Muscle layer of duodenum (tissue), 2 donors: ENCODE measurements around the gene SND1.

ENCODE experiments used
- H3K27ac ChIP-seq: one replicate; pipeline ENCODE4 v1.7.0; 2013; ENCODE audit warnings: mild to moderate bottlenecking, low read length
- H3K27me3 ChIP-seq: one replicate; pipeline ENCODE4 v1.7.0; 2013; ENCODE audit warnings: low read depth, mild to moderate bottlenecking, control low read depth, low read length
- H3K36me3 ChIP-seq, 2 donors: one replicate each; pipeline ENCODE4 v1.7.0; 2013; ENCODE audit warnings: low read length in 2 of 2, control low read depth in 1 of 2, mild to moderate bottlenecking in 1 of 2; ENCODE audit not compliant: insufficient read depth in 2 of 2, control insufficient read depth in 1 of 2
- H3K4me1 ChIP-seq, 2 donors: one replicate each; pipeline ENCODE4 v1.7.0; 2013; ENCODE audit warnings: low read length in 2 of 2, mild to moderate bottlenecking in 2 of 2, control low read depth in 1 of 2, moderate library complexity in 1 of 2; ENCODE audit not compliant: insufficient read depth in 2 of 2, control insufficient read depth in 1 of 2
- H3K4me3 ChIP-seq, 2 donors: one replicate each; pipeline ENCODE4 v1.7.0; 2013; ENCODE audit warnings: low read length in 2 of 2, low read depth in 1 of 2, mild to moderate bottlenecking in 1 of 2
- H3K9me3 ChIP-seq, 2 donors: one replicate each; pipeline ENCODE4 v1.7.0; 2013; ENCODE audit warnings: low read length in 2 of 2, control low read depth in 1 of 2, mild to moderate bottlenecking in 1 of 2; ENCODE audit not compliant: control insufficient read depth in 1 of 2
- donor health status: healthy.

The SND1 gene

DNA sequence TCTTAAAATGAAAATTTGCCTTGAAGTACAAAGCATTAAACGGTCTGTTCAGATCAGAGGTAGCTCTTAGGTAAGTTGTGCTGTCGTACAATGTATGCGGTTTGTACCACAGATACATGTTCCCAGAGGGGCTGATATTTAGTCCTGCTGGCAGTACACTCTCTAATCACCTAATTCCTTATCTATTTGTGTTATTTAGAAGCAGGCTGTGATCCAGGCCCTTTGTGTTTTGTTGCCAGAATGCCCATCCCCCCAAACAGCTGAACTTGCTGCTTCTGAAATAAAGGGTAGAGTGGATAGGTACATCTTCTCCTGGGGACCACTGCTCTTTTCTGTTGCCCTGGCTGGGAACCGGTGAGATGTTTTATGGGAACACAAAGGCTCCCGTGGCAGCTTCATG lies 84.5 kb downstream of the SND1 start:
- Histone ChIP-seq H3K27ac (no peak overlapping the region), H3K4me3 (no peak overlapping the region), H3K27me3 (no peaks in the 10 kb centered on the region), H3K9me3 (no peaks in the 10 kb centered on the region), H3K36me3 (peaks cover 8 to 13% of the 10 kb centered on the region in 2 donors), H3K4me1 (no peaks in the 10 kb centered on the region)

DNA sequence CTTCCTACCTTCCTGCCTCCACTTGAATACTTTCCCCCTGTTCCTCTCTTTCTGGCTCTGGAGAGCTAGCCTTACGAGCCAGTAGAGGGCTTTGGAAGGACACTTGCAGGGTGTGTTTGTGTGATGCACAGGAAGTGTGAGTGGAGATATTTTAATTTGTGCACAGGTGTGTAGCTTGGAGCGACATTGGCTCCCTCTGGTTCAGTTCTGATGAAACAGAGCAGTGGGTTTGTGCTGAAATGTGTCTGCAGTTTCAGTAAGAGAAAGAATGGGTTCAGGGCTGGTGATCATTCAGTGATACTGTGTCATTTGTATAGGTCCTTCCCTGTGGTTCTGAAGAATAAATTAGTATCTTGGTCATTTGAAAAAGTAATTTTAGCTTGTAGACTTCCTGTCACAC lies 86.9 kb downstream of the SND1 start:
- peaks cover 6 to 11% of the 10 kb centered on the region in 2 donors for H3K36me3 ChIP-seq
- H3K9me3 ChIP-seq, result no peaks in the 10 kb centered on the region
- H3K27ac ChIP-seq, result no peak overlapping the region
- H3K27me3 ChIP-seq, result no peaks in the 10 kb centered on the region
- no peaks in the 10 kb centered on the region for H3K4me1 ChIP-seq
- H3K4me3 ChIP-seq, result no peak overlapping the region

DNA sequence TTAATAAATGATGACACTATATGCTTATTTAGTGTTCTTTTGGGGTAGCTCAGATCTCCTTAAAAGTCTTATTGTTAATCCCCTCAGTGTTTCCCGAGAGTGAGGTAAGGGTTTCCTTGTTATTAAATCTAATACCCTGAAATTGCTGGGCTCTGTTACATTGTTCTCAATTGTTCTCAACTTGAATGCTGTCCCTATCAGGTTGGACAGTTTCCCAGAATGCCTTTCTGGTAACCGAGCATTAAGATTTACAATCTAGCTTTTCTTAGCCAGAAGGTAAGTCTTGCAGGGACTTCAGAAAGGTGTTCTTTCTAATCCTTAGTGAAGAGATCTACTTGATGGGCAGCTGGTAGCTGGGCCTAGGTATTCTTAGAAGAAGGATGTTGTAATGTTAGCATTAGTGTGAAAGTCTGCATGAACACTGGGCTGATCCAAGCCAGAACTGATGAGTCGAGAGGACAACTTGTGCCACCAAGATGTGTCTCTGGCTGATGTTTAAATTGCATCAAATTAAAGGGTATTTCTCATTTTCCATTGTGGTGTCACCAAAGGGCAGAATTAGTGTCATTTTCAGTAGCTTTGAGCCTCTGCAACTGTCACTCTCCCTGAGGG lies 89.9 kb downstream of the SND1 start:
- Histone ChIP-seq H3K27ac (no peak overlapping the region), H3K4me3 (no peak overlapping the region), H3K9me3 (no peaks in the 10 kb centered on the region), H3K36me3 (peaks cover 0 to 7% of the 10 kb centered on the region in 2 donors), H3K27me3 (no peaks in the 10 kb centered on the region), H3K4me1 (no peaks in the 10 kb centered on the region)

DNA sequence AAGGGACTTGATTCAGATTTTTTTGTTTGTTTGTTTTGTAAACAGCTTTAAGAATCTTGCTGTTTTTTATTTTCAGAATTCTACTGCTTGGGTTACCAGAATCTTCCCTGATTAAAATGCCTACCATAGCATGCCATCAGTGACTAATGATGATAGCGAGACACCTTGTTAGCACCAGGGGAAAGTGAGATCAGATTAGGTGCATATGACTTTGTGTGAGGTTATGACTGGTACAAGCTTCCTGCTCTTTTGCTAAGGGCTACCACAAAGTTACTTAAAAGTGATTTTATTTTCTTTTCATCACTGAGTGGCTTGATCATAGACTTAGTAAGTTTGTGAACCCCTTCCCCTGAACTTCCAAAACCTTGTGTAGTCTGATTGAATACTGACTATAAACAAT lies 93.5 kb downstream of the SND1 start:
- Histone ChIP-seq H3K27me3 (no peaks in the 10 kb centered on the region), H3K36me3 (peaks cover 0 to 3% of the 10 kb centered on the region in 2 donors), H3K9me3 (no peaks in the 10 kb centered on the region), H3K4me1 (no peaks in the 10 kb centered on the region), H3K27ac (no peak overlapping the region), H3K4me3 (no peak overlapping the region)

DNA sequence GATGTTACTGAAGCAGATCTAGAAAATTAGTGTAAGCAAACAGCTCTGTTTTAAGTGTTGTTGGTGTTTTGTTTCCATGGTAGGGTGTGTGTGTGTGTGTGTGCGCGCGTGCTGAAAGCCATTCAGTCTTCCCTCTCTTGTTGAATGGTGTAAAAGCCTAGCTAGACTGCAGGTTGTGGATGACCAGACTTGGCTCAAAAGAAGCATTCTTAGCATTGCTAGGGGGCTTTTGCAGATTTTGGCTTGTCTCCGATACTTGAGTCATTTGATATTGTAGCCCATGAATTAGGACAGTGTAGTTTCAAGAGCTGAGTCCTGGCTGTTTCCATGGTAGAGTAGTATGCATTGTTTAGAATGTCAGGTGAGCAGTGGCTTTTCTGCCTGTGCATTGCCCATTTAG lies 99.1 kb downstream of the SND1 start:
- no peak overlapping the region for H3K27ac ChIP-seq
- H3K4me1 ChIP-seq, result peaks cover 0 to 14% of the 10 kb centered on the region in 2 donors
- H3K9me3 ChIP-seq, result no peaks in the 10 kb centered on the region
- H3K4me3 ChIP-seq, result no peak overlapping the region
- no peaks in the 10 kb centered on the region for H3K27me3 ChIP-seq
- no peaks in the 10 kb centered on the region for H3K36me3 ChIP-seq

DNA sequence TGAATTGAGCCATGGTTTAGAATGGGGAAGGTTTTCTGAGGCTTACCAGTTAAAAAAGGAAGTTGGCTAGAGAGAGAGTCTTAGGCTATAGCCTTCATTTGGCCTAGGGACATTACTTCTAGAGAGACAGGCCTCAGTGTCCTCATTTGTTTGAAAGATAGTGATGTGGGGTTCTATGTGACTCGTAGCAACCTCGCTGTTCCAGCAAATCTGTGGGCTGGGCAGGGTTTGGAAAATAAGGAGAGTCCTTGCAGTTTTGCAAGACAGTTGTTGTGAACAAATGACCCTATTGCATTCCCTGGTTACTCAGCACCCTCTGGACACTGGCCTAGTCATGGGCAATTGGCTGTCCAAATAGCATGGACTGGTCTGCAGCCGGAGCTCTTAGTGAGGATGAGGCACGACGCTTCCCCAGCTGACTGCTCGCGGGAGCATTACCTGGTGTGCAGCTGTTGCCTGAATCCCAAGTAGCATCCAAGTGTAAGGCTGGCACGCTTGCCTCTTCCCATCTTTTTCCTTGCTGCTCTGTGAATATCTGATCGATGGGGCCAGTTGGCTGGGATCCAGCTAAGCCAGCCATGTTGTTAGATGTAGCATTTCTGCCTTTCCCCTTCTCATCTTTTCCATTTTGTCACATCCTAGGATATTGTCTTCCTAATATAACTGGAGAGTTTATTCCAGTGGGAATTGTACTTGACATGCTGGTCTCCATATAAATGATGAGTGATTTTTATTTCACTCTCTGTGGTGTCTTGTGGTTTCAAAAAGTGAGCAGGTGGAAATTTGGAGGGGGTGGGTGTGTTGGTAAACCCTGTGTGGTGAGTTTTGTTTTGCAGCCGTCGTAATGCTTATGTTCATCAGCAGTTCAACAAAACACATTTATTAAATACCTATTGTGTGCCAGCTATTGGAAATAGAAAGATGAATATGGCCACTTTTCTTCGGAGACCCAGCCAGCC lies 99.8 kb downstream of the SND1 start:
- Histone ChIP-seq H3K4me3 (no peak overlapping the region), H3K9me3 (no peaks in the 10 kb centered on the region), H3K4me1 (peaks cover 0 to 14% of the 10 kb centered on the region in 2 donors), H3K27ac (no peak overlapping the region), H3K36me3 (no peaks in the 10 kb centered on the region), H3K27me3 (no peaks in the 10 kb centered on the region)

DNA sequence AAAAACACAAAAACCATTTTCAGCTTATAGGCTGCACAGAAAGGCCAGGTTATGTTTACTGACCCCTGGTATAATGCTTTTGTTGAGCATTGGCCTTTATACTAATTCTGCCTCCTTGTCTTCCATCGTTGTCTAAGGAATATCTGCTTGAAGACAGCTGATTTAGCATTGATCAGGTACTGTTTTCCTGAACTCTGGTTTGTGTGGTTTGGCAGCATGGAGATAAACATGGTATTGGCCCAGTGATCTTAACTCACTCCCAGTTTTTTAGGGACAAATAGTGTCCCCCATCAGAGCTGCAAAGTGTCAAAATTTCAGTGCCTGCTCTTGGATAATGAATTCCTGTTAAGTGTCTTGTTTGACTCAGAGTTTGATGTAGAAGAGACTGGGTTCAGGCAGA lies 100.8 kb downstream of the SND1 start:
- H3K27me3 ChIP-seq, result no peaks in the 10 kb centered on the region
- no peak overlapping the region for H3K4me3 ChIP-seq
- H3K9me3 ChIP-seq, result no peaks in the 10 kb centered on the region
- H3K4me1 ChIP-seq, result peaks cover 0 to 14% of the 10 kb centered on the region in 2 donors
- H3K27ac ChIP-seq, result no peak overlapping the region
- H3K36me3 ChIP-seq, result no peaks in the 10 kb centered on the region

DNA sequence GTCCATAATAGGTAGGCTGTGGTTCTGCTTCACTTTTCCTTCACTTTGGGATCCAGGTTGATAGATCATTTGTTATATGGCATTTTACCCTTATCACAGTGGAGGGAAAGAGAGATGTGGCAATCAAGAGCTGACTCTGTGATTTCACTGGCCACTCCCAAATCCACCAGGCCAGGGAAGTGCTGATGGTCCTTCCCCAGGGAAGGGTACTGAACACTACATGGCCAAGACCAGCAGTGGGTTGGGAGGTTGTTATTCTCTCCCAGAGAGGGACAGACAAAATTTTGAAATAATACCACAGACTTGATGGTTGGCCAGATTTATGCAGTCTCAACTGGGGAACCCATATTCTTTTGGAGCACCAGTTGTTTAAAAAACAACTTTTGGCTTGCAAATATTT lies 102.5 kb downstream of the SND1 start:
- Histone ChIP-seq H3K27ac (no peak overlapping the region), H3K36me3 (no peaks in the 10 kb centered on the region), H3K9me3 (no peaks in the 10 kb centered on the region), H3K4me1 (peaks cover 0 to 14% of the 10 kb centered on the region in 2 donors), H3K27me3 (no peaks in the 10 kb centered on the region), H3K4me3 (no peak overlapping the region)

DNA sequence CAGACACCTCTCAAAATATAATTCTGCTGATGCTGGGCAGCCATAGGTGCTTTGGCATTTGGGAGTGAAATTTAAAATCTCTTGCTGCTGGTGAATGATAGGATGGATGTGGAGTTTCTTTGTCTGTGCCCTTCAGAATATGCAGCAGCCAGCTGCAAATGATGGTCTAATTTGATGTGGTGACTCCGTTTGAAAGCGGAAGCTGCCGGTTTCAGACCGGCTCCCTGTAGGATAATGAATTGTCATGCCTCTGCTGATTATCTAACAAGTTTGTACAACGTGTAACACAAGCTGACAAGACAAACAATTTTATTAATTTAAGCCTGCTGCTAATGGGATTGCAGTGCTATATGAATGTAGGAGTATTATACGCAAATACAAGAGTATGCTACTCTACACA lies 103.5 kb downstream of the SND1 start:
- no peak overlapping the region for H3K4me3 ChIP-seq
- H3K36me3 ChIP-seq, result no peaks in the 10 kb centered on the region
- H3K4me1 ChIP-seq, result peaks cover 0 to 14% of the 10 kb centered on the region in 2 donors
- H3K27me3 ChIP-seq, result no peaks in the 10 kb centered on the region
- no peaks in the 10 kb centered on the region for H3K9me3 ChIP-seq
- H3K27ac ChIP-seq, result no peak overlapping the region

DNA sequence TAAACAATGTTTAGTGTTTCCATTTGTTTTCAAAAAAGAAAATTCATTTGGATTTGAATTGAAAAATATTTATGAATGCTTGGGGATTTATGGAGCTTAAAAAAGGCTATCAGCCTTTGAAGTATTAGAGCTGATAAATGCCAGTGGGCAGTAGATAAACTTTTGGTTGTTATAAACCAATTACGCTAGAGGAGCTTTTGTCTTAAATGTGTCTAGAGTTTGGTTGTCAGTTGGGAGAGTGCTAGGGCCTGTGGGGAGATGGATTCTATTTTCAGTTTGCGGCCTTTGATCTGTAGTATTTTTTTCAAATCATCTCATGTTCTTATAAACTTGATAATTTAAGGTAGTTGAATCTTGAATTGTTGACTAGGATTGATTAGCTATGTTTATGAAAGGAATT lies 104.0 kb downstream of the SND1 start:
- peaks cover 0 to 12% of the 10 kb centered on the region in 2 donors for H3K4me1 ChIP-seq
- no peaks in the 10 kb centered on the region for H3K27me3 ChIP-seq
- H3K4me3 ChIP-seq, result no peak overlapping the region
- H3K27ac ChIP-seq, result no peak overlapping the region
- no peaks in the 10 kb centered on the region for H3K36me3 ChIP-seq
- no peaks in the 10 kb centered on the region for H3K9me3 ChIP-seq

DNA sequence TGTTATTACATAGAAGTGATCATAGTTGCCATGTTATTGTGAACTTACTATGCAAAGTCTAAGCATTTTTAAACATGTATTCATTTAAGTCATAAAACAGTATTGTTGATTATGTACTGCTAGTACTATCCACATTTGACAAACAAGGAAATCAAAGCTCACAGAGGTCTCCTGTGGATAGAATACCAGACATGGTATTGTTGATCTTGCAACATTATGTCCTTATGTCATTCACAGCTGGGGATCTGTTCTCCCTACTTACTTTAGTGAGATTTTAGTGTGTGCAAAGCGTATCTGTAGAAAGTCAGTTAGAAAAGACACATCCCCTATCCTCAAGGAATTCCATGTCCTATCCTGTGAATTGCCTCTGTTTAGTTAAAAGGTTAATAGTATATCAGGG lies 106.1 kb downstream of the SND1 start:
- no peaks in the 10 kb centered on the region for H3K27me3 ChIP-seq
- no peaks in the 10 kb centered on the region for H3K36me3 ChIP-seq
- H3K4me3 ChIP-seq, result no peak overlapping the region
- no peak overlapping the region for H3K27ac ChIP-seq
- H3K9me3 ChIP-seq, result no peaks in the 10 kb centered on the region
- H3K4me1 ChIP-seq, result no peaks in the 10 kb centered on the region
